CD8-positive, alpha-beta memory T cell (primary cell): ENCODE data around the gene AKAP6. TPM values are rescaled to one million over a fixed set of nuclear protein-coding genes. Genes with fewer than 3 reads are reported as not detected.

Experiments
- CTCF ChIA-PET: fragments of 350-600 bp; sonication (Branson Sonifier 250); formaldehyde crosslinking; loops from one replicate; lab custom pipeline; 2021; ENCODE audit warnings: antibody characterized with exemption; lab: Charles Lee
- POLR2A ChIA-PET: fragments of 350-600 bp; sonication (Branson Sonifier 250); formaldehyde crosslinking; loops from one replicate; lab custom pipeline; 2021; ENCODE audit warnings: antibody characterized with exemption; lab: Charles Lee
- DNase-seq, 5 donors: peaks; one replicate each; pipeline versions ENCODE4 v3.0.0 to v3.0.0-alpha.2; 2020 to 2022; ENCODE audit warnings: mixed read lengths in 1 of 5
- H3K27ac ChIP-seq: one replicate; pipeline ENCODE4 v1.7.0; 2013; ENCODE audit warnings: low read depth, mild to moderate bottlenecking, low read length, moderate library complexity
- H3K27me3 ChIP-seq: 2 replicates; pipeline ENCODE4 v1.7.0; 2013; ENCODE audit warnings: low read length, mild to moderate bottlenecking; ENCODE audit not compliant: insufficient read depth, poor library complexity, severe bottlenecking
- H3K36me3 ChIP-seq: 2 replicates; pipeline ENCODE4 v1.7.0; 2013; ENCODE audit warnings: mild to moderate bottlenecking, low read length, moderate library complexity; ENCODE audit not compliant: insufficient read depth
- H3K4me1 ChIP-seq: 2 replicates; pipeline ENCODE4 v1.7.0; 2013; ENCODE audit warnings: mild to moderate bottlenecking, low read length, moderate library complexity; ENCODE audit not compliant: insufficient read depth
- H3K4me3 ChIP-seq: 2 replicates; pipeline ENCODE4 v1.7.0; 2013; ENCODE audit warnings: mild to moderate bottlenecking, low read length
- H3K9me3 ChIP-seq: 2 replicates; pipeline ENCODE4 v1.7.0; 2013; ENCODE audit warnings: mild to moderate bottlenecking, low read length
- H3K27ac Mint-ChIP-seq, 8 donors: one replicate each; pipeline ENCODE4 v1.8.0; 2020 to 2021; ENCODE audit warnings: mixed read lengths in 8 of 8, mild to moderate bottlenecking in 6 of 8, inconsistent platforms in 3 of 8, moderate library complexity in 3 of 8
- H3K27me3 Mint-ChIP-seq, 2 donors: one replicate each; pipeline ENCODE4 v1.8.0; 2020 to 2021; ENCODE audit warnings: mixed read lengths in 2 of 2, mild to moderate bottlenecking in 1 of 2, moderate library complexity in 1 of 2
- H3K36me3 Mint-ChIP-seq, 3 donors: one replicate each; pipeline ENCODE4 v1.8.0; 2020 to 2021; ENCODE audit warnings: mixed read lengths in 3 of 3, inconsistent platforms in 1 of 3, mild to moderate bottlenecking in 1 of 3
- H3K4me1 Mint-ChIP-seq, 3 donors: one replicate each; pipeline ENCODE4 v1.8.0; 2020 to 2021; ENCODE audit warnings: mixed read lengths in 3 of 3, inconsistent platforms in 1 of 3, mild to moderate bottlenecking in 1 of 3
- H3K4me3 Mint-ChIP-seq, 7 donors: one replicate each; pipeline ENCODE4 v1.8.0; 2020 to 2021; ENCODE audit warnings: mixed read lengths in 7 of 7, mild to moderate bottlenecking in 6 of 7, moderate library complexity in 4 of 7, inconsistent platforms in 2 of 7
- H3K9me3 Mint-ChIP-seq, 5 donors: one replicate each; pipeline ENCODE4 v1.8.0; 2020 to 2022; ENCODE audit warnings: mixed read lengths in 5 of 5, mild to moderate bottlenecking in 3 of 5, moderate library complexity in 2 of 5, inconsistent platforms in 1 of 5
- polyA plus RNA-seq: library from polyadenylated mRNA; unstranded; fragments of 300-500 nt; fragmentation: Illumina TruSeq; gene quantifications from one replicate; pipeline ENCODE4 v1.2.3, GENCODE V29; 2021
- total RNA-seq, 2 experiments: library from RNA; stranded (reverse); gene quantifications; one replicate each; pipeline ENCODE4 v1.2.3, GENCODE V29; 2021

Gene AKAP6, protein sequence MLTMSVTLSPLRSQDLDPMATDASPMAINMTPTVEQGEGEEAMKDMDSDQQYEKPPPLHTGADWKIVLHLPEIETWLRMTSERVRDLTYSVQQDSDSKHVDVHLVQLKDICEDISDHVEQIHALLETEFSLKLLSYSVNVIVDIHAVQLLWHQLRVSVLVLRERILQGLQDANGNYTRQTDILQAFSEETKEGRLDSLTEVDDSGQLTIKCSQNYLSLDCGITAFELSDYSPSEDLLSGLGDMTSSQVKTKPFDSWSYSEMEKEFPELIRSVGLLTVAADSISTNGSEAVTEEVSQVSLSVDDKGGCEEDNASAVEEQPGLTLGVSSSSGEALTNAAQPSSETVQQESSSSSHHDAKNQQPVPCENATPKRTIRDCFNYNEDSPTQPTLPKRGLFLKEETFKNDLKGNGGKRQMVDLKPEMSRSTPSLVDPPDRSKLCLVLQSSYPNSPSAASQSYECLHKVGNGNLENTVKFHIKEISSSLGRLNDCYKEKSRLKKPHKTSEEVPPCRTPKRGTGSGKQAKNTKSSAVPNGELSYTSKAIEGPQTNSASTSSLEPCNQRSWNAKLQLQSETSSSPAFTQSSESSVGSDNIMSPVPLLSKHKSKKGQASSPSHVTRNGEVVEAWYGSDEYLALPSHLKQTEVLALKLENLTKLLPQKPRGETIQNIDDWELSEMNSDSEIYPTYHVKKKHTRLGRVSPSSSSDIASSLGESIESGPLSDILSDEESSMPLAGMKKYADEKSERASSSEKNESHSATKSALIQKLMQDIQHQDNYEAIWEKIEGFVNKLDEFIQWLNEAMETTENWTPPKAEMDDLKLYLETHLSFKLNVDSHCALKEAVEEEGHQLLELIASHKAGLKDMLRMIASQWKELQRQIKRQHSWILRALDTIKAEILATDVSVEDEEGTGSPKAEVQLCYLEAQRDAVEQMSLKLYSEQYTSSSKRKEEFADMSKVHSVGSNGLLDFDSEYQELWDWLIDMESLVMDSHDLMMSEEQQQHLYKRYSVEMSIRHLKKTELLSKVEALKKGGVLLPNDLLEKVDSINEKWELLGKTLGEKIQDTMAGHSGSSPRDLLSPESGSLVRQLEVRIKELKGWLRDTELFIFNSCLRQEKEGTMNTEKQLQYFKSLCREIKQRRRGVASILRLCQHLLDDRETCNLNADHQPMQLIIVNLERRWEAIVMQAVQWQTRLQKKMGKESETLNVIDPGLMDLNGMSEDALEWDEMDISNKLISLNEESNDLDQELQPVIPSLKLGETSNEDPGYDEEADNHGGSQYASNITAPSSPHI (N-terminal part only)
- total RNA-seq: 1 to 10 TPM; 1.4 to 1.5 TPM
- polyA plus RNA-seq: 0.49 TPM

DNA sequence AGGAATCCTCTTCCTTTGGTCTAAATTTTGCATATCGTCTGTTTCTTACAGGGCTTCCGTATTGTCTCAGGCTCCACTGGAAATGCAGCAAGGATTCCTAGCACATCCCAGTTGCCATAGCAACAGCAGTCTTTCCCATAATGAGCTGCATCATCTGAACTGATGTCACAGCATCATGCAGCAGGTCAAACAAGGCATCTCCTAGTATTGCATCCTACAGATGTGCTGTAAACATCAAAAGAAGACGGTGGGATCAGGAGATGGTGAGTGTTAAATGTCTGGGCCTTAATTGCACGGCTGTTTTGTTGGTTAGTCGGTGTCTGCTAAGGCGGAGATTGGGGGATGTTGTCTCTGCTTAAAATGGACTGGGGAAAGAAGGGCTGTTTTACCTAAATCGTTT, at the start of gene AKAP6:
TSS of gene AKAP6 (plus strand) at position 153 of the 400 bp plus-strand sequence. CDS start 104,196 bp downstream, outside the sequence.
- Histone ChIP-seq H3K36me3 (no peaks in the 10 kb centered on the region), H3K9me3 (no peaks in the 10 kb centered on the region), H3K27ac (no peak within 1 kb of the TSS), H3K4me1 (no peaks in the 10 kb centered on the region), H3K4me3 (no peak within 1 kb of the TSS), H3K27me3 (no peaks in the 10 kb centered on the region)
- CTCF ChIA-PET: no interaction called here
- H3K9me3 Mint-ChIP-seq: peaks cover 0 to 11% (median 0%) of the 10 kb centered on the region in 5 donors
- H3K4me1 Mint-ChIP-seq: no peaks in the 10 kb centered on the region
- DNase-seq: no peak
- no peaks in the 10 kb centered on the region for H3K27me3 Mint-ChIP-seq
- no peak within 1 kb of the TSS for H3K27ac Mint-ChIP-seq
- no peak within 1 kb of the TSS for H3K4me3 Mint-ChIP-seq
- POLR2A ChIA-PET: no interaction called here
- H3K36me3 Mint-ChIP-seq: no peaks in the 10 kb centered on the region

DNA sequence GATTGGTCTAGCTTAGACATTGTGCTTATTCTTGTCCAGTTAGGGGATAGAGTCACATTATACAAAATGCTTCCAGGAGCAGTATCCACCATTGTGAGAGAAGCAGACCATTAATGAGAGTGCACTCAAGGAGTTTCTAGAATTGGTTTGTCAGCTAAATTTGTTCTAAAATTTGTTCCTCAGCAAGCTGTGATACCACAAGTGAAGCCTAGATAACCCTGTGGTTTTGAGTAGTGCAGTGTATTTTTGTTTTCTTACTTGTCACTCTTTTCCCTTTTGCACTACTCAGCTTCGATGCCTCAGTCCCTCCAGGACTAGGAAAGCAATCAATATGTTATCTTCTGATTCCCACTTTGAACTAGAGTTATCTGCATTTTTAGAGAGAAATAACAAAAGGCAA, 42.5 kb upstream of the AKAP6 start:
- CTCF ChIA-PET: no interaction called here
- no peak overlapping the region for H3K27ac Mint-ChIP-seq
- H3K36me3 Mint-ChIP-seq: peaks cover 0 to 14% (median 5%) of the 10 kb centered on the region in 3 donors
- H3K4me1 Mint-ChIP-seq: no peaks in the 10 kb centered on the region
- H3K27me3 Mint-ChIP-seq: peaks cover 2 to 4% of the 10 kb centered on the region in 2 donors
- Histone ChIP-seq H3K4me1 (no peaks in the 10 kb centered on the region), H3K27ac (no peak overlapping the region), H3K9me3 (no peaks in the 10 kb centered on the region), H3K36me3 (no peaks in the 10 kb centered on the region), H3K27me3 (no peaks in the 10 kb centered on the region), H3K4me3 (no peak overlapping the region)
- no peak for DNase-seq
- H3K9me3 Mint-ChIP-seq: peaks cover 7 to 24% (median 9%) of the 10 kb centered on the region in 5 donors
- H3K4me3 Mint-ChIP-seq: no peak overlapping the region
- POLR2A ChIA-PET: no interaction called here

DNA sequence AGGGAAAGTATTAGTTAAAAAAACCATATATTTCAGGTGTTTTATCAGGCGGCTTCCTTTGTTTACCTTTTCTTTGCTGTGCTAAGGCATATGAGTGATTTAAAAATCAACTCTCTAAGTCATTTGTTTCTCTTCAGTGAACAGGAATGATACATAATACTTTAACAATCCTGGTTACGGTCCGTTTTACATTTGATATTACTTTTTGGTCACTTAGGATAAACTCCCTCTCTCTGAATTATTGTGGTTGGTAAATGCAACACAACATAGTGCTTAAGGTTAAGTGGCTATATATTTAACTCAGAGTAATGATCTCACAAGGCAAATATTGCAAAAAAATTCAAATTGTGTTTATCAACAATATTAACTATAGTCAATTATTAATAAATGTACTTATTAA, 32.7 kb upstream of the AKAP6 start:
- Mint-ChIP-seq H3K27me3 (peaks cover 0 to 2% of the 10 kb centered on the region in 2 donors), H3K9me3 (peaks cover 0 to 5% (median 2%) of the 10 kb centered on the region in 5 donors), H3K4me1 (no peaks in the 10 kb centered on the region), H3K27ac (no peak overlapping the region), H3K4me3 (no peak overlapping the region), H3K36me3 (peaks cover 0 to 4% (median 0%) of the 10 kb centered on the region in 3 donors)
- no peak for DNase-seq
- Histone ChIP-seq H3K36me3 (no peaks in the 10 kb centered on the region), H3K4me3 (no peak overlapping the region), H3K9me3 (no peaks in the 10 kb centered on the region), H3K4me1 (no peaks in the 10 kb centered on the region), H3K27ac (no peak overlapping the region), H3K27me3 (no peaks in the 10 kb centered on the region)
- ChIA-PET CTCF (no interaction called here), POLR2A (no interaction called here)

DNA sequence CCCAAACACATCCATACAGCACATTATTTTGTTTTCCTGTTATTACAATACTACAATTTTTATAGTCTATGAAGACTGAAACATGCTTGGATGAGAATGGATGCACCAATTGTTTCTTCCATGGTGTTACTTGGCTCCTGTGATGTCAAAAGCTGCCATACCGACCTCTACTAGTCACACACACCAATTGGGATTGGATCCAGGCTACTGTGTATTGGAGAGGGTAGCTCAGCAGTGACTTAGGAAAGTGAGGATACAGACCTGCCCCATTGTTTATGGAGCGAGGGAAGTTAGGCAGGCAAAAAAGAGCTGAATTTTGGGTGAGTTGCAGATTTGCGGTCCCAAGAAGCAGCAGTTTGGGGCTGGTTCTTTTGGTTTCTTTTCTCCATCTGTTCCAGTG, 30.8 kb upstream of the AKAP6 start:
- Mint-ChIP-seq H3K4me1 (no peaks in the 10 kb centered on the region), H3K27me3 (peaks cover 0 to 2% of the 10 kb centered on the region in 2 donors), H3K4me3 (no peak overlapping the region), H3K36me3 (no peaks in the 10 kb centered on the region), H3K9me3 (no peaks in the 10 kb centered on the region), H3K27ac (no peak overlapping the region)
- no peak overlapping the region for H3K4me3 ChIP-seq
- no peaks in the 10 kb centered on the region for H3K27me3 ChIP-seq
- H3K36me3 ChIP-seq: no peaks in the 10 kb centered on the region
- H3K4me1 ChIP-seq: no peaks in the 10 kb centered on the region
- DNase-seq: no peak
- POLR2A ChIA-PET: no interaction called here
- CTCF ChIA-PET: no interaction called here
- no peak overlapping the region for H3K27ac ChIP-seq
- no peaks in the 10 kb centered on the region for H3K9me3 ChIP-seq

DNA sequence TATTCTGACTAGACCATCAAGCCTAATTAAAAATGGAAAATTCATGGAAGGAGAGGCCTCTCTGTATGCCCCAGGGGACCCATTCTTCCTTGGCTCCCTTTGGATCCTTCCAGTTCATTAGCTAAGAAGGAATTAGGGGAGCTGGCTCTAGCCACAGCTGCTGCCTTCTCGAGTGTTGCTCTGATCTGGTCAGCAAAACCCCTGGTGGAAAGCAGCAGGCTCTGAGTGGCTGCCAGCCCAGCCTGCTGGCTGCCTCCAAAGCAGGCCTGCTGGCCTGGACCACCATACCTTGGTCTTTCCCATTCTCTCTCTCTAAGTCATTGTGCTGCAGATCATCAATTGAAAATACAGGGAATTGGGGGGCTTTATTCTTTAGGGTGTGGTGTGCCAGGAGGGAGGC, 29.0 kb upstream of the AKAP6 start:
- Histone ChIP-seq H3K4me1 (no peaks in the 10 kb centered on the region), H3K36me3 (no peaks in the 10 kb centered on the region), H3K27ac (no peak overlapping the region), H3K4me3 (no peak overlapping the region), H3K27me3 (no peaks in the 10 kb centered on the region), H3K9me3 (no peaks in the 10 kb centered on the region)
- no peaks in the 10 kb centered on the region for H3K4me1 Mint-ChIP-seq
- no peak overlapping the region for H3K27ac Mint-ChIP-seq
- H3K9me3 Mint-ChIP-seq: no peaks in the 10 kb centered on the region
- POLR2A ChIA-PET: no interaction called here
- H3K36me3 Mint-ChIP-seq: no peaks in the 10 kb centered on the region
- H3K27me3 Mint-ChIP-seq: peaks cover 2 to 4% of the 10 kb centered on the region in 2 donors
- DNase-seq: no peak
- CTCF ChIA-PET: no interaction called here
- H3K4me3 Mint-ChIP-seq: no peak overlapping the region

DNA sequence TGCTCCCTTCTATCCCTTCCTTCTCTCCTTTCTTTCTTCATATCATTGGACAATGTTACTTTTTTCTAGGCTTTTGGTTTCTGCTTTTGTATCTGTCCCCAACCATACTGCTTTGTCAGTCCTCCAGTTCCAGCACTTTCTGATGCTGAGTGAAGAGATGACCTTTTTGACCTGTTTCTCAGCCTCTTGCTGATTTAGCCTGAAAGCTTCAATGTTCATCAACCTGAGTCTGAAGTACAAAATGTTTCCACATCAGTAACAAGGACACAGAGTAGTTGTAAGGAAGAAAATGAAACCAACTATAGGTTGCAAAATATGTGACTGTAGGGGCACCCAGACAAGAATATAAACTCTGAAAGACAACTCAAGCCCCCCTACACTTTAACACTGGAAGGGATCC, 25.2 kb upstream of the AKAP6 start:
- POLR2A ChIA-PET: no interaction called here
- Histone ChIP-seq H3K27me3 (no peaks in the 10 kb centered on the region), H3K36me3 (no peaks in the 10 kb centered on the region), H3K27ac (no peak overlapping the region), H3K4me1 (no peaks in the 10 kb centered on the region), H3K9me3 (no peaks in the 10 kb centered on the region), H3K4me3 (no peak overlapping the region)
- CTCF ChIA-PET: no interaction called here
- Mint-ChIP-seq H3K4me1 (no peaks in the 10 kb centered on the region), H3K9me3 (no peaks in the 10 kb centered on the region), H3K27ac (no peak overlapping the region), H3K4me3 (no peak overlapping the region), H3K27me3 (peaks cover 4 to 7% of the 10 kb centered on the region in 2 donors), H3K36me3 (no peaks in the 10 kb centered on the region)
- DNase-seq: no peak

DNA sequence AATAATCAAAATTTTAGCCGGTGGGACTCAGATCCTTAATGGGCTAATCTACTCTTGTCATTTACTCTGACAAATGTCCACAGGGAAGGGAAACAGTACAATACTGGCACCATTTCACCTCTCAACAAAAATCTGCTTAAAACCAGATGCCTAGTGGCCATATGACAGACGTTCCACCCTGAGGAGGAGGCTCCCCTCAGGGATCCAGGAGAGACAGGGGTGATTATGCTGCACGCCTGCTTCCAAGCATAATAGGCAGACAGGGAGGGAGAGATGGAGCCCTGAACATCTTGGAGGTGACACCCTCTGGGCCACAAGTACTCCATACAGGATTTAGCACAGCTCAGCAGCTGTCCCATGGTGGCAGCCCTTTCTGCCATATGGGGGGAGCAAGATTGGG, 24.8 kb upstream of the AKAP6 start:
- H3K4me3 Mint-ChIP-seq: no peak overlapping the region
- no peak overlapping the region for H3K4me3 ChIP-seq

More for the DNA sequence above, 24.8 kb upstream of the AKAP6 start:
- Histone ChIP-seq H3K27ac (no peak overlapping the region), H3K27me3 (no peaks in the 10 kb centered on the region), H3K36me3 (no peaks in the 10 kb centered on the region), H3K9me3 (no peaks in the 10 kb centered on the region), H3K4me1 (no peaks in the 10 kb centered on the region)
- H3K9me3 Mint-ChIP-seq: peaks cover 0 to 2% (median 0%) of the 10 kb centered on the region in 5 donors
- POLR2A ChIA-PET: no interaction called here
- no peak overlapping the region for H3K27ac Mint-ChIP-seq
- H3K4me1 Mint-ChIP-seq: no peaks in the 10 kb centered on the region
- no peak for DNase-seq
- no peaks in the 10 kb centered on the region for H3K36me3 Mint-ChIP-seq
- peaks cover 4 to 7% of the 10 kb centered on the region in 2 donors for H3K27me3 Mint-ChIP-seq
- CTCF ChIA-PET: no interaction called here
